Measurements from ENCODE around the gene KIF15. TPM values are rescaled to one million over a fixed set of nuclear protein-coding genes. Genes with fewer than 3 reads are reported as not detected.
A peak's percentile ranks its signal among the peaks of the same experiment; 100 is the strongest.

The KIF15 gene
- polyA plus RNA-seq, 2 of the 4 experiments (the other 2 are of a cell fraction) = 8.7 to 13.5 TPM

GRCh38 chr3:44860117-44860516 lies 98.5 kb downstream of the KIF15 start:
- ATAC-seq (no peak), DNase-seq (ENCODE audit: low read depth in 1 of 2, low spot score in 1 of 2) (no peak), FAIRE-seq (no peak)
- ChIA-PET POLR2A (interaction anchor here (0.7 kb wide), 1 partner anchor 235 kb away, joined by 3 read pairs; no protein-coding TSS in a partner anchor), CTCF (no interaction called here)
- H3K4me1 ChIP-seq = peaks cover 6% of the 10 kb centered on the region; the same call in 2 of the 3 replicates
- H3K4me2 ChIP-seq = no peak overlapping the region
- H3K9me3 ChIP-seq = no peaks in the 10 kb centered on the region
- WGBS (ENCODE audit: missing lambda C conversion rate) = 94% methylated on average over 4 of the region's 4 CpGs
- TF ChIP-seq ESRRA (IDR thresholded peaks at IDR 0.05; ENCODE audit: borderline replicate concordance, low read length) (no peak), BHLHE40 (IDR thresholded peaks at IDR 0.05; ENCODE audit: low read depth, low read length) (no peak), HOXB5 (CRISPR knock-in tag; IDR thresholded peaks at IDR 0.05) (no peak), SREBF2 (IDR thresholded peaks at IDR 0.05) (no peak), PBX3 (IDR thresholded peaks at IDR 0.05) (no peak), ZSCAN20 (CRISPR knock-in tag; IDR thresholded peaks at IDR 0.05) (no peak), CBX2 (IDR thresholded peaks at IDR 0.05; ENCODE audit: borderline replicate concordance, low read depth) (no peak), RCOR1 (IDR thresholded peaks at IDR 0.05; ENCODE audit: low read depth, low read length) (no peak), EHMT2 (IDR thresholded peaks at IDR 0.05; ENCODE audit: low read depth) (no peak), EHF (CRISPR knock-in tag; IDR thresholded peaks at IDR 0.05) (no peak), EP300 (IDR thresholded peaks at IDR 0.05) (no peak), MYC (IDR thresholded peaks at IDR 0.05; ENCODE audit: borderline replicate concordance, low read length) (no peak), MAX (IDR thresholded peaks at IDR 0.05) (no peak), HMGXB4 (CRISPR knock-in tag; IDR thresholded peaks at IDR 0.05; ENCODE audit: borderline replicate concordance) (no peak), ELK1 (IDR thresholded peaks at IDR 0.05; ENCODE audit: low read depth, low read length) (no peak), ZC3H11A (IDR thresholded peaks at IDR 0.05) (no peak), JUN (IDR thresholded peaks at IDR 0.05) (no peak), POLR2A (IDR thresholded peaks at IDR 0.05; ENCODE audit: low read length) (no peak)
- no peak overlapping the region for H3K27ac ChIP-seq
- no peak overlapping the region for H3K4me3 ChIP-seq

GRCh38 chr3:44861412-44862225 lies 100.0 kb downstream of the KIF15 start, which contains the start of gene TMEM42:
TSS of gene TMEM42 (plus strand) at chr3:44861912. CDS start at chr3:44861925, 13 bp downstream.
- ChIA-PET POLR2A (no interaction called here), CTCF (no interaction called here)
- no peak for FAIRE-seq
- TF ChIP-seq MAX (IDR thresholded peaks at IDR 0.05) (peak; percentile 52; the same call in 1 of the 2 replicates), POLR2A (IDR thresholded peaks at IDR 0.05; ENCODE audit: low read length) (peak; percentile 76), ATOH8 (CRISPR knock-in tag; IDR thresholded peaks at IDR 0.05; ENCODE audit: low read depth) (no peak), TFCP2L1 (CRISPR knock-in tag; IDR thresholded peaks at IDR 0.05) (peak; percentile 72; the same call in 1 of the 2 replicates), E2F6 (IDR thresholded peaks at IDR 0.05; ENCODE audit: borderline replicate concordance, low read depth) (peak; percentile 78; the same call in 1 of the 2 replicates), PHF8 (IDR thresholded peaks at IDR 0.05; ENCODE audit: borderline replicate concordance, low read depth) (peak; percentile 82), RNF2 (IDR thresholded peaks at IDR 0.05; ENCODE audit: borderline replicate concordance, low read depth) (no peak), JUN (IDR thresholded peaks at IDR 0.05) (peak; percentile 34 to 86; a peak in 3 of 5 replicates), BCL3 (IDR thresholded peaks at IDR 0.05) (peak; percentile 72; the same call in 2 of the 3 replicates), CHD2 (IDR thresholded peaks at IDR 0.05; ENCODE audit: low read length, partially characterized antibody) (no peak), FOSL2 (IDR thresholded peaks at IDR 0.05) (no peak), FOSL2 (CRISPR knock-in tag; IDR thresholded peaks at IDR 0.05) (peak; percentile 4; the same call in 1 of the 2 replicates), SMC3 (IDR thresholded peaks at IDR 0.05) (0 out of 3 replicates have a peak, but pooled peaks have one; percentile 4)

More at GRCh38 chr3:44861412-44862225, 100.0 kb downstream of the KIF15 start, which contains the start of gene TMEM42:
- Histone ChIP-seq H3K9me3 (no peaks in the 10 kb centered on the region), H3K4me1 (peaks cover 6% of the 10 kb centered on the region; the same call in 2 of the 3 replicates), H3K4me2 (peak within 1 kb of the TSS; percentile 96), H3K4me3 (peak within 1 kb of the TSS; percentile 71), H3K27ac (peak within 1 kb of the TSS; percentile 90 to 97)
- 26% methylated on average over 10 of the region's 91 CpGs for WGBS (ENCODE audit: missing lambda C conversion rate)
- peak; percentile 83 to 92 for DNase-seq (ENCODE audit: low read depth in 1 of 2, low spot score in 1 of 2)
- ATAC-seq = peak; percentile 96

All from A549 (cell line).